ENCODE measurements around the gene SLC5A4. TPM values are rescaled to one million over a fixed set of nuclear protein-coding genes. Genes with fewer than 3 reads are reported as not detected.
"Not testable (repeated sequence)": the region's sequence is repeated elsewhere in the genome, so short reads cannot be mapped to it uniquely, and the experiment has no call there.

Gene SLC5A4
- total and polyA plus RNA-seq, 4 donors = 0.03 to 0.75 (median 0.19) TPM

- DNase-seq (ENCODE audit: low spot score); H3K27me3 ChIP-seq (ENCODE audit: control insufficient read depth in 4 of 4, insufficient read depth in 4 of 4, low read length in 3 of 4): not testable (repeated sequence)
- WGBS = 88% methylated on average over 15 of the region's 15 CpGs
Observed at GRCh38 chr22:32191021-32191420, 64.1 kb downstream of the SLC5A4 start.

DNA sequence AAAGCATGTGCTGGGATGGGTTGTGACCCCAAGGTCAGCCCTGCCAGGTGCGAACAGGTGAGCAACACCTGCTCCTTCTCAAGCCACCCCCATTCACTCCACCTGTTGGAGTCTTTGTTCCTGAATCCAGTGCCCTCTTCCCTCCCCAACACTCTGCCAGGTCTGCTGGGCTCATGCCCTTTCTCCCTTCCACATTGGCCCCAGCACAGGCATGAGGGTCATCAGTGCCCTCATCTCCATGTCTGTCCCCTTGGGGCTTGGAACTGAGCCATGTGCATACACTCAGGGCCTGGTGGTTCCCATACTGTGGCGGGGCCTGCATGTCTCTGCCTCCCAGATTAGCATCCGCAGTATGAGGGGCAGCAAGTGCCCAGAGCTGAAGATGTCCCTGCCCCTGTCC, 69.3 kb downstream of the SLC5A4 start:
- 89% methylated on average over 3 of the region's 3 CpGs for WGBS
- Histone ChIP-seq H3K27ac (ENCODE audit: low read depth in 1 of 2, low read length in 2 of 2) (no peak overlapping the region), H3K4me1 (ENCODE audit: control insufficient read depth in 4 of 4, insufficient read depth in 4 of 4, low read length in 3 of 4) (no peaks in the 10 kb centered on the region), H3K36me3 (ENCODE audit: control insufficient read depth in 4 of 4, insufficient read depth in 3 of 4, low read depth in 1 of 4, low read length in 3 of 4) (no peaks in the 10 kb centered on the region), H3K27me3 (ENCODE audit: control insufficient read depth in 4 of 4, insufficient read depth in 4 of 4, low read length in 3 of 4) (peaks cover 0 to 4% (median 0%) of the 10 kb centered on the region in 4 donors), H3K9ac (ENCODE audit: low read depth in 1 of 2, low read length in 2 of 2) (no peak overlapping the region), H3K9me3 (ENCODE audit: control insufficient read depth in 4 of 4, low read length in 3 of 4) (no peaks in the 10 kb centered on the region), H3K4me3 (ENCODE audit: low read depth in 1 of 3, low read length in 3 of 3) (no peak overlapping the region)
- TF ChIP-seq RXRA (IDR thresholded peaks at IDR 0.05) = no peak
- TF ChIP-seq TAF1 (conservative IDR thresholded peaks at IDR 0.05) = no peak
- TF ChIP-seq, protein P1, sequence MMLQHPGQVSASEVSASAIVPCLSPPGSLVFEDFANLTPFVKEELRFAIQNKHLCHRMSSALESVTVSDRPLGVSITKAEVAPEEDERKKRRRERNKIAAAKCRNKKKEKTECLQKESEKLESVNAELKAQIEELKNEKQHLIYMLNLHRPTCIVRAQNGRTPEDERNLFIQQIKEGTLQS (IDR thresholded peaks at IDR 0.05) = no peak
- no peak for TF ChIP-seq RAD21 (IDR thresholded peaks at IDR 0.05)
- no peak for TF ChIP-seq FOXA1 (IDR thresholded peaks at IDR 0.05)
- no peak for TF ChIP-seq JUND (IDR thresholded peaks at IDR 0.05)
- no peak for TF ChIP-seq FOXA2 (IDR thresholded peaks at IDR 0.05)
- TF ChIP-seq, protein P2, sequence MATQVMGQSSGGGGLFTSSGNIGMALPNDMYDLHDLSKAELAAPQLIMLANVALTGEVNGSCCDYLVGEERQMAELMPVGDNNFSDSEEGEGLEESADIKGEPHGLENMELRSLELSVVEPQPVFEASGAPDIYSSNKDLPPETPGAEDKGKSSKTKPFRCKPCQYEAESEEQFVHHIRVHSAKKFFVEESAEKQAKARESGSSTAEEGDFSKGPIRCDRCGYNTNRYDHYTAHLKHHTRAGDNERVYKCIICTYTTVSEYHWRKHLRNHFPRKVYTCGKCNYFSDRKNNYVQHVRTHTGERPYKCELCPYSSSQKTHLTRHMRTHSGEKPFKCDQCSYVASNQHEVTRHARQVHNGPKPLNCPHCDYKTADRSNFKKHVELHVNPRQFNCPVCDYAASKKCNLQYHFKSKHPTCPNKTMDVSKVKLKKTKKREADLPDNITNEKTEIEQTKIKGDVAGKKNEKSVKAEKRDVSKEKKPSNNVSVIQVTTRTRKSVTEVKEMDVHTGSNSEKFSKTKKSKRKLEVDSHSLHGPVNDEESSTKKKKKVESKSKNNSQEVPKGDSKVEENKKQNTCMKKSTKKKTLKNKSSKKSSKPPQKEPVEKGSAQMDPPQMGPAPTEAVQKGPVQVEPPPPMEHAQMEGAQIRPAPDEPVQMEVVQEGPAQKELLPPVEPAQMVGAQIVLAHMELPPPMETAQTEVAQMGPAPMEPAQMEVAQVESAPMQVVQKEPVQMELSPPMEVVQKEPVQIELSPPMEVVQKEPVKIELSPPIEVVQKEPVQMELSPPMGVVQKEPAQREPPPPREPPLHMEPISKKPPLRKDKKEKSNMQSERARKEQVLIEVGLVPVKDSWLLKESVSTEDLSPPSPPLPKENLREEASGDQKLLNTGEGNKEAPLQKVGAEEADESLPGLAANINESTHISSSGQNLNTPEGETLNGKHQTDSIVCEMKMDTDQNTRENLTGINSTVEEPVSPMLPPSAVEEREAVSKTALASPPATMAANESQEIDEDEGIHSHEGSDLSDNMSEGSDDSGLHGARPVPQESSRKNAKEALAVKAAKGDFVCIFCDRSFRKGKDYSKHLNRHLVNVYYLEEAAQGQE (IDR thresholded peaks at IDR 0.05) = no peak
- no peak for TF ChIP-seq YY1 (IDR thresholded peaks at IDR 0.05)
- TF ChIP-seq NR2F2 (IDR thresholded peaks at IDR 0.05) = no peak
- no peak for TF ChIP-seq HNF4A (conservative IDR thresholded peaks at IDR 0.05)
- no peak for DNase-seq (ENCODE audit: low spot score)

More at GRCh38 chr22:32191021-32191420, 64.1 kb downstream of the SLC5A4 start:
- H3K4me3 ChIP-seq (ENCODE audit: low read depth in 1 of 3, low read length in 3 of 3); H3K4me1 ChIP-seq (ENCODE audit: control insufficient read depth in 4 of 4, insufficient read depth in 4 of 4, low read length in 3 of 4); H3K9ac ChIP-seq (ENCODE audit: low read depth in 1 of 2, low read length in 2 of 2); H3K9me3 ChIP-seq (ENCODE audit: control insufficient read depth in 4 of 4, low read length in 3 of 4); H3K36me3 ChIP-seq (ENCODE audit: control insufficient read depth in 4 of 4, insufficient read depth in 3 of 4, low read depth in 1 of 4, low read length in 3 of 4); H3K27ac ChIP-seq (ENCODE audit: low read depth in 1 of 2, low read length in 2 of 2): not testable (repeated sequence)

DNA sequence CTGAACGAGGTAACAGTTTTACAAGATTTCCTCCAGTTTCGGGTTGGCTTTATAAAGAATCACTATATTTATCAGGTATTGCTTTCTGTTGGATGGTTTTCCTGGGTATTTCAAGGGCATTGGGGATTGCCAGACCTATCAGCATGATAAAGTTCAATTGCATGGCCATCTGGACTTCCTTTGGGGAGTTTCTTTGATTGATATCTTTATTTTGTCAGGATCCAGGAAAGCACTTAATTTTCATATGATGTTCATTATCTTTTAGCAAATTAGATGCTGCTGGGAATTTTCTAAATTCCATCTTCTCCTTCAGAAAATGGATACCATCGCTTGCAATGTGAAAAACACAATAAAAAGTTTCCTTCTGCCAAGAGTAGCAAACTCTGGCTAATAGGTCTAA, 71.5 kb downstream of the SLC5A4 start:
- no peak overlapping the region for H3K27ac ChIP-seq (ENCODE audit: low read depth in 1 of 2, low read length in 2 of 2)
- WGBS = 75% methylated on average over 3 of the region's 3 CpGs
- H3K9me3 ChIP-seq (ENCODE audit: control insufficient read depth in 4 of 4, low read length in 3 of 4) = no peaks in the 10 kb centered on the region
- no peaks in the 10 kb centered on the region for H3K4me1 ChIP-seq (ENCODE audit: control insufficient read depth in 4 of 4, insufficient read depth in 4 of 4, low read length in 3 of 4)
- no peak overlapping the region for H3K9ac ChIP-seq (ENCODE audit: low read depth in 1 of 2, low read length in 2 of 2)
- H3K36me3 ChIP-seq (ENCODE audit: control insufficient read depth in 4 of 4, insufficient read depth in 3 of 4, low read depth in 1 of 4, low read length in 3 of 4) = no peaks in the 10 kb centered on the region
- no peak for DNase-seq (ENCODE audit: low spot score)
- no peak overlapping the region for H3K4me3 ChIP-seq (ENCODE audit: low read depth in 1 of 3, low read length in 3 of 3)
- H3K27me3 ChIP-seq (ENCODE audit: control insufficient read depth in 4 of 4, insufficient read depth in 4 of 4, low read length in 3 of 4) = peaks cover 0 to 12% (median 0%) of the 10 kb centered on the region in 4 donors
- TF ChIP-seq ZBTB33 (IDR thresholded peaks at IDR 0.05) (no peak), NR2F2 (IDR thresholded peaks at IDR 0.05) (no peak), FOXA2 (IDR thresholded peaks at IDR 0.05) (no peak), RAD21 (IDR thresholded peaks at IDR 0.05) (no peak), EGR1 (IDR thresholded peaks at IDR 0.05; ENCODE audit: low read depth in 2 of 2) (no peak), CTCF (IDR thresholded peaks at IDR 0.05; ENCODE audit: low read depth, low read length, missing input control) (no peak), HNF4A (conservative IDR thresholded peaks at IDR 0.05) (no peak), YY1 (IDR thresholded peaks at IDR 0.05) (no peak), HNF4G (IDR thresholded peaks at IDR 0.05) (no peak), TAF1 (conservative IDR thresholded peaks at IDR 0.05) (no peak), JUND (IDR thresholded peaks at IDR 0.05) (no peak), RXRA (IDR thresholded peaks at IDR 0.05) (no peak)
- TF ChIP-seq, protein P1 (IDR thresholded peaks at IDR 0.05) = no peak
- TF ChIP-seq, protein P3, sequence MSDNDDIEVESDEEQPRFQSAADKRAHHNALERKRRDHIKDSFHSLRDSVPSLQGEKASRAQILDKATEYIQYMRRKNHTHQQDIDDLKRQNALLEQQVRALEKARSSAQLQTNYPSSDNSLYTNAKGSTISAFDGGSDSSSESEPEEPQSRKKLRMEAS (IDR thresholded peaks at IDR 0.05) = no peak
- TF ChIP-seq, protein P2 (IDR thresholded peaks at IDR 0.05) = no peak

Measured in liver (tissue), 9 donors.